ENCODE measurements around the gene SAMD1. TPM values are rescaled to one million over a fixed set of nuclear protein-coding genes. Genes with fewer than 3 reads are reported as not detected.

The SAMD1 gene
- total and polyA plus RNA-seq, 11 donors, result 26.7 to 62.6 (median 38.3) TPM

GRCh38 chr19:14086098-14086497, 4.5 kb downstream of the SAMD1 start:
- TF ChIP-seq POLR2A (IDR thresholded peaks at IDR 0.05), result no peak
- no peak for TF ChIP-seq CTCF (IDR thresholded peaks at IDR 0.05)
- Histone ChIP-seq H3K4me3 (no peak overlapping the region), H3K27me3 (no peaks in the 10 kb centered on the region), H3K36me3 (peaks cover 0 to 24% (median 18%) of the 10 kb centered on the region in 9 donors), H3K4me1 (peaks cover 4 to 20% (median 15%) of the 10 kb centered on the region in 12 donors), H3K27ac (no peak overlapping the region), H3K9me3 (no peaks in the 10 kb centered on the region)
- intact Hi-C loops (cut with DNase I), result loop anchor here in 1 of 10 donors (10.0 kb wide), 1 partner anchor 311 kb away; the partner anchor contains the start of gene C19orf53
- WGBS, 4 donors, result 88 to 92% (median 91%) methylated on average over 5 of the region's 5 CpGs
- DNase-seq (no peak), ATAC-seq (no peak)

GRCh38 chr19:14085309-14085995, 5.1 kb downstream of the SAMD1 start, which contains the start of gene C19orf67:
C19orf67 (minus strand) TSS chr19:14085783; CDS start chr19:14085627, 156 bp downstream.
- TF ChIP-seq POLR2A (IDR thresholded peaks at IDR 0.05), result no peak
- no peak for TF ChIP-seq CTCF (IDR thresholded peaks at IDR 0.05)
- Histone ChIP-seq H3K9me3 (no peaks in the 10 kb centered on the region), H3K27ac (no peak within 1 kb of the TSS), H3K4me3 (no peak within 1 kb of the TSS), H3K4me1 (peaks cover 4 to 24% (median 18%) of the 10 kb centered on the region in 12 donors), H3K27me3 (no peaks in the 10 kb centered on the region), H3K36me3 (peaks cover 0 to 24% (median 18%) of the 10 kb centered on the region in 9 donors)
- ATAC-seq, result no peak
- no peak for DNase-seq
- intact Hi-C loops (cut with DNase I), result loop anchor here in 1 of 10 donors (10.0 kb wide), 1 partner anchor 311 kb away; the partner anchor contains the start of gene C19orf53
- 66 to 73% (median 70%) methylated on average over 41 to 54 of the region's 54 CpGs for WGBS, 4 donors

- Histone ChIP-seq H3K4me1 (peaks cover 4 to 31% (median 17%) of the 10 kb centered on the region in 12 donors), H3K27ac (peak overlapping the region in 6 of 12 donors; percentile 81 to 96 (median 92)), H3K36me3 (peaks cover 0 to 9% (median 3%) of the 10 kb centered on the region in 9 donors), H3K27me3 (no peaks in the 10 kb centered on the region), H3K4me3 (peak overlapping the region in 7 of 12 donors; percentile 61 to 95 (median 73)), H3K9me3 (no peaks in the 10 kb centered on the region)
- no peak for TF ChIP-seq CTCF (IDR thresholded peaks at IDR 0.05)
- TF ChIP-seq POLR2A (IDR thresholded peaks at IDR 0.05), result no peak
- DNase-seq (no peak), ATAC-seq (no peak)
- intact Hi-C loops (cut with DNase I), result loop anchor here in 3 of 10 donors (5.0 to 10.0 kb wide), 2 partner anchors 35 to 308 kb away; partner anchors contain the start of genes PRKACA (in 3 of the 3) and C19orf53 (in 1 of the 3)
- 0 to 81% (median 70%) methylated on average over 1 of the region's 1 CpG for WGBS, 4 donors
These were observed 7.9 kb downstream of the SAMD1 start for GRCh38 chr19:14082675-14082960.
